ENCODE results near the gene EXD1. TPM values are rescaled to one million over a fixed set of nuclear protein-coding genes. Genes with fewer than 3 reads are reported as not detected.
"Not testable (repeated sequence)": the region's sequence is repeated elsewhere in the genome, so short reads cannot be mapped to it uniquely, and the experiment has no call there.

EXD1 gene
- total RNA-seq, 5 donors from 2014 or later (not counting 1 experiment from before 2014, with no cell fraction given), result not detected

DNA sequence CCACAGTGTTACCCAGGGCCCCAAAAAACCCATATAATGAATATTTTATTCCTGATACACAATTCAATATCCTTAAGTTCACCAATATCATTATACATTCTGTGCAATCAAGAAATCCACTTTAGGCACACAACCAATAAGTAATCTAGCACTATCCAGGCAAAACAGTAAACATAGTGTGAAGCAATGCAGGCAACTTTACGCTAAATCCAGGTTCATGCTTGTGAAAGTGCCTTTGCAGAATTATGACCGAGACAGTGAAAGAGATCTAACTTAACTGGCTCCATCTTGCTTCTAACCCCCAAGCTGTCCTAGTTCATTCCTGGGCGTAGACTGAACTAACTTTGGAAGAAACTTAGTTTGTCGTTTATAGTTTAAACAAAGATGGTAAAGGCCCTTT, 80.3 kb downstream of the EXD1 start:
- WGBS (ENCODE audit: insufficient coverage), result 89% methylated on average over 3 of the region's 4 CpGs

GRCh38 chr15:41148065-41148464, 82.5 kb downstream of the EXD1 start:
- H3K4me3 Mint-ChIP-seq, result no peak overlapping the region
- no peak overlapping the region for H3K27ac ChIP-seq (ENCODE audit: low read length)

More for the DNA sequence above, 80.3 kb downstream of the EXD1 start:
- no peak overlapping the region for H3K4me3 ChIP-seq (ENCODE audit: control insufficient read depth in 1 of 2, extremely low read depth in 1 of 2, low read length in 1 of 2)
- Mint-ChIP-seq H3K27me3 (no peaks in the 10 kb centered on the region), H3K9me3 (no peaks in the 10 kb centered on the region), H3K4me3 (no peak overlapping the region), H3K36me3 (no peaks in the 10 kb centered on the region), H3K27ac (peak overlapping the region; percentile 53 to 62), H3K4me1 (peaks cover 0 to 14% (median 8%) of the 10 kb centered on the region in 3 donors)
- no peaks in the 10 kb centered on the region for H3K4me1 ChIP-seq (ENCODE audit: control insufficient read depth in 1 of 2, extremely low read depth in 1 of 2, insufficient read depth in 2 of 2, low read length in 2 of 2)
- no peaks in the 10 kb centered on the region for H3K9me3 ChIP-seq
- no peak for DNase-seq
- no peaks in the 10 kb centered on the region for H3K36me3 ChIP-seq (ENCODE audit: control insufficient read depth in 2 of 2, extremely low read depth in 1 of 2, insufficient read depth in 1 of 2, low read length in 1 of 2)
- ATAC-seq (replicated peaks in 1 of 4), result no peak
- peaks cover 0 to 4% of the 10 kb centered on the region in 2 experiments for H3K27me3 ChIP-seq (replicated peaks in 1 of 2; ENCODE audit: control insufficient read depth in 2 of 2, extremely low read depth in 1 of 2, insufficient read depth in 2 of 2, low read length in 1 of 2)
- ChIA-PET CTCF (no interaction called here), POLR2A (no interaction called here)
- no peak overlapping the region for H3K27ac ChIP-seq (ENCODE audit: low read length)

GRCh38 chr15:41139619-41140018, 90.9 kb downstream of the EXD1 start:
- no peak overlapping the region for H3K4me3 Mint-ChIP-seq
- Histone ChIP-seq H3K27me3 (replicated peaks in 1 of 2; ENCODE audit: control insufficient read depth in 2 of 2, extremely low read depth in 1 of 2, insufficient read depth in 2 of 2, low read length in 1 of 2) (no peaks in the 10 kb centered on the region), H3K4me1 (ENCODE audit: control insufficient read depth in 1 of 2, extremely low read depth in 1 of 2, insufficient read depth in 2 of 2, low read length in 2 of 2) (no peaks in the 10 kb centered on the region), H3K36me3 (ENCODE audit: control insufficient read depth in 2 of 2, extremely low read depth in 1 of 2, insufficient read depth in 1 of 2, low read length in 1 of 2) (no peaks in the 10 kb centered on the region), H3K9me3 (no peaks in the 10 kb centered on the region), H3K4me3 (ENCODE audit: control insufficient read depth in 1 of 2, extremely low read depth in 1 of 2, low read length in 1 of 2) (no peak overlapping the region), H3K27ac (ENCODE audit: low read length) (no peak overlapping the region)
- no peaks in the 10 kb centered on the region for H3K27me3 Mint-ChIP-seq
- ATAC-seq (replicated peaks in 1 of 4) (no peak), DNase-seq (no peak)
- no peaks in the 10 kb centered on the region for H3K36me3 Mint-ChIP-seq
- ChIA-PET POLR2A (no interaction called here), CTCF (no interaction called here)
- no peaks in the 10 kb centered on the region for H3K4me1 Mint-ChIP-seq
- no CpG with 5 or more reads among the region's 5 CpGs for WGBS (ENCODE audit: insufficient coverage)
- H3K27ac Mint-ChIP-seq, result no peak overlapping the region
- no peaks in the 10 kb centered on the region for H3K9me3 Mint-ChIP-seq

More at GRCh38 chr15:41148065-41148464, 82.5 kb downstream of the EXD1 start:
- no peaks in the 10 kb centered on the region for H3K36me3 Mint-ChIP-seq
- H3K27me3 ChIP-seq (replicated peaks in 1 of 2; ENCODE audit: control insufficient read depth in 2 of 2, extremely low read depth in 1 of 2, insufficient read depth in 2 of 2, low read length in 1 of 2), result peaks cover 0 to 2% of the 10 kb centered on the region in 2 experiments
- H3K4me1 Mint-ChIP-seq, result peaks cover 0 to 14% (median 8%) of the 10 kb centered on the region in 3 donors
- DNase-seq (no peak), ATAC-seq (replicated peaks in 1 of 4) (no peak)
- H3K36me3 ChIP-seq (ENCODE audit: control insufficient read depth in 2 of 2, extremely low read depth in 1 of 2, insufficient read depth in 1 of 2, low read length in 1 of 2), result no peaks in the 10 kb centered on the region
- no peaks in the 10 kb centered on the region for H3K9me3 ChIP-seq
- 100% methylated on average over 1 of the region's 2 CpGs for WGBS (ENCODE audit: insufficient coverage)
- H3K27ac Mint-ChIP-seq, result no peak overlapping the region
- CTCF ChIA-PET, result interaction anchor here in 1 of 2 donors (0.6 kb wide), 1 partner anchor 442 kb away, joined by 3 read pairs; no protein-coding TSS in a partner anchor
- POLR2A ChIA-PET, result no interaction called here
- no peaks in the 10 kb centered on the region for H3K4me1 ChIP-seq (ENCODE audit: control insufficient read depth in 1 of 2, extremely low read depth in 1 of 2, insufficient read depth in 2 of 2, low read length in 2 of 2)
- H3K4me3 ChIP-seq (ENCODE audit: control insufficient read depth in 1 of 2, extremely low read depth in 1 of 2, low read length in 1 of 2), result no peak overlapping the region
- H3K9me3 Mint-ChIP-seq, result no peaks in the 10 kb centered on the region
- no peaks in the 10 kb centered on the region for H3K27me3 Mint-ChIP-seq

- CTCF ChIA-PET; H3K4me1 ChIP-seq (ENCODE audit: control insufficient read depth in 1 of 2, extremely low read depth in 1 of 2, insufficient read depth in 2 of 2, low read length in 2 of 2); H3K27ac ChIP-seq (ENCODE audit: low read length); H3K4me3 ChIP-seq (ENCODE audit: control insufficient read depth in 1 of 2, extremely low read depth in 1 of 2, low read length in 1 of 2); H3K27ac Mint-ChIP-seq; H3K36me3 ChIP-seq (ENCODE audit: control insufficient read depth in 2 of 2, extremely low read depth in 1 of 2, insufficient read depth in 1 of 2, low read length in 1 of 2); H3K4me3 Mint-ChIP-seq; H3K27me3 ChIP-seq (replicated peaks in 1 of 2; ENCODE audit: control insufficient read depth in 2 of 2, extremely low read depth in 1 of 2, insufficient read depth in 2 of 2, low read length in 1 of 2); DNase-seq; H3K36me3 Mint-ChIP-seq; H3K9me3 ChIP-seq; POLR2A ChIA-PET; H3K27me3 Mint-ChIP-seq; H3K4me1 Mint-ChIP-seq; ATAC-seq (replicated peaks in 1 of 4); H3K9me3 Mint-ChIP-seq: not testable (repeated sequence)
- WGBS (ENCODE audit: insufficient coverage), result 92% methylated on average over 7 of the region's 7 CpGs
Observed at GRCh38 chr15:41139112-41139511, 91.4 kb downstream of the EXD1 start.

- POLR2A ChIA-PET; H3K4me3 Mint-ChIP-seq; H3K27ac Mint-ChIP-seq; H3K9me3 ChIP-seq; H3K4me1 Mint-ChIP-seq; H3K4me3 ChIP-seq (ENCODE audit: control insufficient read depth in 1 of 2, extremely low read depth in 1 of 2, low read length in 1 of 2); H3K4me1 ChIP-seq (ENCODE audit: control insufficient read depth in 1 of 2, extremely low read depth in 1 of 2, insufficient read depth in 2 of 2, low read length in 2 of 2); H3K9me3 Mint-ChIP-seq; H3K27me3 ChIP-seq (replicated peaks in 1 of 2; ENCODE audit: control insufficient read depth in 2 of 2, extremely low read depth in 1 of 2, insufficient read depth in 2 of 2, low read length in 1 of 2); H3K27ac ChIP-seq (ENCODE audit: low read length); ATAC-seq (replicated peaks in 1 of 4); H3K27me3 Mint-ChIP-seq; CTCF ChIA-PET; H3K36me3 Mint-ChIP-seq; H3K36me3 ChIP-seq (ENCODE audit: control insufficient read depth in 2 of 2, extremely low read depth in 1 of 2, insufficient read depth in 1 of 2, low read length in 1 of 2); DNase-seq: not testable (repeated sequence)
- WGBS (ENCODE audit: insufficient coverage), result 98% methylated on average over 6 of the region's 6 CpGs
Observed at GRCh38 chr15:41135580-41135979, 95.0 kb downstream of the EXD1 start.

- ATAC-seq (replicated peaks in 1 of 4), result no peak
- Histone ChIP-seq H3K4me1 (ENCODE audit: control insufficient read depth in 1 of 2, extremely low read depth in 1 of 2, insufficient read depth in 2 of 2, low read length in 2 of 2) (no peaks in the 10 kb centered on the region), H3K4me3 (ENCODE audit: control insufficient read depth in 1 of 2, extremely low read depth in 1 of 2, low read length in 1 of 2) (no peak overlapping the region), H3K9me3 (no peaks in the 10 kb centered on the region), H3K27ac (ENCODE audit: low read length) (no peak overlapping the region), H3K36me3 (ENCODE audit: control insufficient read depth in 2 of 2, extremely low read depth in 1 of 2, insufficient read depth in 1 of 2, low read length in 1 of 2) (no peaks in the 10 kb centered on the region), H3K27me3 (replicated peaks in 1 of 2; ENCODE audit: control insufficient read depth in 2 of 2, extremely low read depth in 1 of 2, insufficient read depth in 2 of 2, low read length in 1 of 2) (peaks cover 0 to 2% of the 10 kb centered on the region in 2 experiments)
- Mint-ChIP-seq H3K27ac (no peak overlapping the region), H3K4me1 (no peaks in the 10 kb centered on the region), H3K9me3 (peaks cover 0 to 4% (median 0%) of the 10 kb centered on the region in 3 donors), H3K36me3 (no peaks in the 10 kb centered on the region), H3K27me3 (peaks cover 3 to 5% of the 10 kb centered on the region in 2 donors), H3K4me3 (no peak overlapping the region)
- DNase-seq, result no peak
- 88% methylated on average over 7 of the region's 10 CpGs for WGBS (ENCODE audit: insufficient coverage)
- ChIA-PET POLR2A (no interaction called here), CTCF (no interaction called here)
Observed at GRCh38 chr15:41133454-41133853, 97.1 kb downstream of the EXD1 start.

Data from T-cell (primary cell).